GM10266 (cell line): ENCODE measurements around the gene PARP4.
"Not testable (repeated sequence)": the region's sequence is repeated elsewhere in the genome, so short reads cannot be mapped to it uniquely, and the experiment has no call there.

Experiments used
- DNase-seq: peaks from one replicate; pipeline ENCODE4 v3.0.0; 2012; ENCODE audit errors: extremely low spot score
- CTCF ChIP-seq: IDR thresholded peaks from 2 replicates; pipeline ENCODE4 v1.5.1; 2012; ENCODE audit warnings: mild to moderate bottlenecking, low read depth; ENCODE audit not compliant: control insufficient read depth, insufficient read depth; ENCODE audit errors: missing control alignments

The PARP4 gene

GRCh38 chr13:24407844-24408243 is 104.7 kb downstream of the PARP4 start:
- no peak for TF ChIP-seq CTCF
- no peak for DNase-seq

- TF ChIP-seq CTCF, result no peak
- no peak for DNase-seq
These were observed 106.1 kb downstream of the PARP4 start for GRCh38 chr13:24406524-24406923.

DNA sequence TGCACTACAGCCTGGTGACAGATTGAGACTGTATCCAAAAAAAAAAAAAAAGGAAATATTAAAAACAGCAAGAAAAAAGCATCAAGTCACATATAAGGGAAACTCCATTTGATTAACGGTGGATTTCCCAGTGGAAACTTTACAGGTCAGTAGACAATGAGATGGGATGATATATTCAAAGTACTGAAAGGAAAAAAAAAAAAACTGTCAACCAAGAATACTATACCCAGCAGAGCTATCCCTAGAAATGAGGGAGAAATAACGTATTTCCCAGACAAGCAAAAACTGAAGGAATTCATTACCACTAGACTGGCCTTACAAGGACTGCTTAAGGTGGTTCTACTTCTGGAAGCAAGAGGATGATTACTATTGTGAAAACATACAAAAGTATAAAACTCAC is 115.8 kb downstream of the PARP4 start:
- no peak for TF ChIP-seq CTCF
- DNase-seq, result no peak

DNA sequence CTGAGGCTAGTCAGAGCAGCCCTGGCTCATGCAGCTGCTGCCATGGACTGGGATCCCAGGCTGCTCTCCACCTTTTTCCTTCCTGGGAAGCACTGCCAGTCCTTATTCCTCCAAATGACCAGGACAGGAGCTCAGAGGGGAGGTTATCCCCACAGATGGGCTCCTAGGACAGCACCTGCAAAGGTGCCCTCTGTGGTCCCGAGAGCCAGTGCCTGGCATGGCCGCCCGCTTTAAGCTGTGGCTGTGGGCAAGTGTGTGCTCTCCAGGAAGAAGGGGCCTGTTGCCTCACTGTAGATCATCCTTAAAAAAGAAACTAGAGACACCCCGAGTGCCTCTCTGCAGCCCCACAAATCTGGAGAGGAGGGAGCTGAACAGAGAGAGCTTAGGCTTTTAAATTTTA is 119.6 kb downstream of the PARP4 start:
- no peak for DNase-seq
- TF ChIP-seq CTCF, result no peak

DNA sequence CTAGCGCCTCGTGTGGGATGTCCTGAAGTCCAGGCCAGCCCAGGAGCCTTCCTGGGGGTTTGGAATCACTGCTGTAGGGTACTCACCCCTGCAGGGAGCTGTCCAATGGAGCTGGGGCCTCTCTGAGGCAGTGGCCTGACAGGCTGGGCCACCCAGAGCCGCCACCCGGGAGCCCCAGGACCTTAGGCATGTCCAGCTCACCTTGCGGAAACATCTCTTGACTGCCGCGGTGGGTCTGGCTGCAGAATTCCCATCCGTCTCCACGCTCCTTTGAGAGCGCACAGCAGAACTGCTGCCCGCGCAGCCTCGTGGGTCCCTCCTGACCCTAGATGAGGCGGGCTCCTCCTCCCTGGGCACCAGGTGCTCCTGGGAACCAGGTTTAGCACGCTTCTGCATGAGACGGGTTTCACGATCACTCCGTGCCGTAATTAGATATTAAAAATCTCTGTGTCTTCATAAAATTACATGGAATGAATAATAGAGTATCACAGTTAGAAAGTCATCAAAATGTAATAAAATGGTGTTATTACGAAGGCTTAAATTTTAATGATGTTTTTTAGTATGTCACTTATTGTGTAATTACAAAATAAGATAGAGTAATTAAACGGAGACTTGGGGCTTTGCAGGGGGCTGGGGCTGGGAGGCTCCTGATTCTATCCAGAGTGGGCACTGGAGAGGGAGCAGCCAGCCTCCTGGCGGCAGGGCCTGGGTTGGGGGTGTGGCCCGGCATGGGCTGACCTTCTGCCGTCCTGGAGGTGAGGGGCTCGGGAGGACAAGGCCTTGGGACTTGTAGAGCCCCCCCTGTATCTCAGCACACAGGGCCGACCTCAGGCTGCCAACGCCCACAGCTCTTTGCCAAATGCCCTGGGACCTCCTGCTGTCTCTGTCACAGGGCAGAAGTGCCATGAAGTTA is 120.6 kb downstream of the PARP4 start:
- not testable (repeated sequence) for DNase-seq

- DNase-seq, result not testable (repeated sequence)
These were observed 121.8 kb downstream of the PARP4 start for GRCh38 chr13:24390795-24391194.

DNA sequence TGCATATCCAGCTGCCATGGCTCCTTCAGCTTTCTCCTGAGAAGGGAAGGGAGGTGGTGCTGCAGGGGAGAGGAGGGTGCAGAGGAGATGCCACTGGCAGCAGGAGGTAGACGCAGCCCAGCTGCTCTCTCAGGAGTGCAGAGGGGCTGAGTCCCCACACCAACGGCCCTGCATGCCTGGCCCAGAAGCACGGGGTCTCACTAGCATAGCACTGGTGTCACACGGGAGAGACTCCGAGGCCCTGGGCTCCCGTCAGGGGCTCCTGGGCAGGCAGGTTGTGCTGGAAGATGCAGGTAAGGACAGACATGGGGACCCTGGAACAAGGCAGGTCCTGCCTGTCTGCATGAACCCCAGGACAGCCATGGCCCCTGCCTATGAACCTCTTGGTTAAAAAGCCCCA is 123.1 kb downstream of the PARP4 start:
- DNase-seq, result no peak
- no peak for TF ChIP-seq CTCF

DNA sequence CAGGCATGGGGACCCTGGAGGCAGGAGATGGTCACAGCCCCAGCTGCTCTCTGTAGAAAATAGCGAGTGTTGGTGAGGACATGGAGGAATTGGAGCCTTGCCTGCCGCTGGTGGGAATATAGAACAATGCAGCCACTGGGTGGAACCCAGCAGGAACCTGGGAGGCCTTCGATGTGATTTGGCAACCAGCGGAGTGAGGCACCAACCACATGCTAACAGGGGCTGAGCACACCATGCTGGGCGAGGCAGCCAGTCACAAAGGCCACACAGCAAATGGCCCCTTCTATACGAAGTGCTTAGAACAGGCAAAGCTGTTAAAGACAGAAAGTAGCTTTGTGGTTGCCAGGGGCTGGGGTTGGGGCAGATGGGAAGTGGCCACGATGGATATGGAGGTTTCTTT is 123.8 kb downstream of the PARP4 start:
- DNase-seq, result not testable (repeated sequence)

DNA sequence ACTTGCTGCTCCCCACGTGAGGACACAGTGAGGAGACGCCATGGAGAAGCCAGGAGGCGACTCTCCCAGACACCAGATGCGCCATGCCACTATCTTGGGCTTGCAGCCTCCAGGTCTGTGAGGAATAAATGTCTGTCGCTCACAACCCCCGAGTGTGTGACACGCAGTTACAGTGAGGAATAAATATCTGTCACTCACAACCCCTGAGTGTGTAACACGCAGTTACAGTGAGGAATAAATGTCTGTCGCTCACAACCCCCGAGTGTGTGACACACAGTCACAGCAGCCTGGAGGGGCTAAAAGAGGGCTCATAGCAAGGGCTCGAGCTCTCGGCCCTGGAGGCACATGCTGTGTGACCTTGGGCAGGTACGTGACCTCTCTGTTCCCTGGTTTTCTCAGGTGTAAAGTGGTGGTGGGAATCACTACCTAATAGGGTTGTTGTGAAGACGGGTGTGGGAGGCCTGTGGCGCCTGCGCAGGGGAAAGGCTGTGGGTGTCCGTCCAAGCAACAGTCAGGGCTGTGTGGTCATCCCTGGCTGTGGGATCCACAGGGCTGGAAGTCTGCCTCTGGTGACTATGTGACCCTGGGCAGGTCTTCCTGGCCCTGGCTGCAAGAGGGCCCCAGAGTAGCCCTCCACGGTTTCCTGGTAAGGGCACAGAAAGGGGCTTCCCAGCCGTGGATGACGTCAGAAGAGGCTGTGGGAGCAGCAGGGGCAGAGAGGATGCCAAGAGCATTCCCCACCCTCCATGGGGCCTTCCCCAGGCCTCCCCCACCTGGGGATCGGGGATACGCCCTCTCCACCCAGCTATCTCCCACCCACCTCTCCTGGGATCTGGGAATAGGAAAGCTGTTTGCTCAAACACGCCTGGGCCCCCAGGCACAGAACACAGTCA is 125.5 kb downstream of the PARP4 start:
- TF ChIP-seq CTCF, result no peak

More for the DNA sequence above, 125.5 kb downstream of the PARP4 start:
- no peak for DNase-seq
